HG03139 (cell line): ENCODE results near the gene TOM1L2.
A peak's percentile ranks its signal among the peaks of the same experiment; 100 is the strongest.

Experiments
- ATAC-seq: cut with Tn5 transposase; IDR thresholded peaks from one replicate; pipeline ENCODE4 v1.9.1; 2021; ENCODE audit not compliant: unreplicated experiment

TOM1L2 gene

GRCh38 chr17:17877529-17878358 lies 94.5 kb downstream of the TOM1L2 start:
- ATAC-seq, result no peak

GRCh38 chr17:17876959-17877528 lies 95.2 kb downstream of the TOM1L2 start:
- ATAC-seq, result no peak

GRCh38 chr17:17874478-17874877 lies 97.7 kb downstream of the TOM1L2 start:
- no peak for ATAC-seq

GRCh38 chr17:17873450-17873991 lies 98.7 kb downstream of the TOM1L2 start:
- ATAC-seq, result no peak

- no peak for ATAC-seq
These were observed 99.5 kb downstream of the TOM1L2 start for GRCh38 chr17:17872547-17873345.

GRCh38 chr17:17871913-17872312 lies 100.3 kb downstream of the TOM1L2 start:
- no peak for ATAC-seq

GRCh38 chr17:17870247-17870646 lies 102.0 kb downstream of the TOM1L2 start:
- no peak for ATAC-seq

- no peak for ATAC-seq
These were observed 103.3 kb downstream of the TOM1L2 start for GRCh38 chr17:17868641-17869522.

GRCh38 chr17:17866897-17867296 lies 105.3 kb downstream of the TOM1L2 start:
- ATAC-seq, result no peak

- no peak for ATAC-seq
These were observed 105.8 kb downstream of the TOM1L2 start for GRCh38 chr17:17866425-17866824.

- ATAC-seq, result no peak
These were observed 107.2 kb downstream of the TOM1L2 start for GRCh38 chr17:17865035-17865434.

- ATAC-seq, result no peak
These were observed 111.5 kb downstream of the TOM1L2 start for GRCh38 chr17:17860766-17861107.

GRCh38 chr17:17859909-17860765 lies 112.1 kb downstream of the TOM1L2 start:
- peak; percentile 60 for ATAC-seq

GRCh38 chr17:17857496-17857895 lies 114.7 kb downstream of the TOM1L2 start:
- no peak for ATAC-seq

GRCh38 chr17:17856386-17856785 lies 115.8 kb downstream of the TOM1L2 start:
- ATAC-seq, result no peak

GRCh38 chr17:17855976-17856375 lies 116.2 kb downstream of the TOM1L2 start:
- no peak for ATAC-seq

GRCh38 chr17:17853811-17854447 lies 118.3 kb downstream of the TOM1L2 start:
- ATAC-seq, result no peak

GRCh38 chr17:17852930-17853329 lies 119.3 kb downstream of the TOM1L2 start:
- ATAC-seq, result no peak
